Activated T-helper 9 cell treated with anti-CD3 and anti-CD28 coated beads, Interleukin-2, amount 50 U/mL, for 16 hours (primary cell): ENCODE results near the gene QRFP.

Experiments
- DNase-seq: peaks from one replicate; pipeline ENCODE4 v3.0.0-alpha.2; 2020; ENCODE audit warnings: low read depth

QRFP gene

DNA sequence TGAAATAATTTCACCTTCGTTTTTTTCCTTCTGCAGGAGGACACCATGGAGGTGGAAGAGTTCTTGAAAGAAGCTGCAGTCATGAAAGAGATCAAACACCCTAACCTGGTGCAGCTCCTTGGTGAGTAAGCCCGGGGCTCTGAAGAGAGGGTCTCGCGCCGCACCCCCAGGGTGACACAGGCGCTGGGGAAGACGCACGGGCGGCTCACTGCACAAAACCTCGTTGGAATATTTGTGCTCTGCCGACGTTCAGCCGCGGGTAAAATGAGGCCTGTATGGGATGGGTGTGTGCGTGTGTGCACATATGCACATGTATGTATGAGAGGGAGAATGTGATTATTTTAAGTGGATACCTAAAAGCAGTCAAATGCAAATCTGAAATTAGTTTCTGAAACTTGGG, 24.5 kb downstream of the QRFP start:
- no peak for DNase-seq

DNA sequence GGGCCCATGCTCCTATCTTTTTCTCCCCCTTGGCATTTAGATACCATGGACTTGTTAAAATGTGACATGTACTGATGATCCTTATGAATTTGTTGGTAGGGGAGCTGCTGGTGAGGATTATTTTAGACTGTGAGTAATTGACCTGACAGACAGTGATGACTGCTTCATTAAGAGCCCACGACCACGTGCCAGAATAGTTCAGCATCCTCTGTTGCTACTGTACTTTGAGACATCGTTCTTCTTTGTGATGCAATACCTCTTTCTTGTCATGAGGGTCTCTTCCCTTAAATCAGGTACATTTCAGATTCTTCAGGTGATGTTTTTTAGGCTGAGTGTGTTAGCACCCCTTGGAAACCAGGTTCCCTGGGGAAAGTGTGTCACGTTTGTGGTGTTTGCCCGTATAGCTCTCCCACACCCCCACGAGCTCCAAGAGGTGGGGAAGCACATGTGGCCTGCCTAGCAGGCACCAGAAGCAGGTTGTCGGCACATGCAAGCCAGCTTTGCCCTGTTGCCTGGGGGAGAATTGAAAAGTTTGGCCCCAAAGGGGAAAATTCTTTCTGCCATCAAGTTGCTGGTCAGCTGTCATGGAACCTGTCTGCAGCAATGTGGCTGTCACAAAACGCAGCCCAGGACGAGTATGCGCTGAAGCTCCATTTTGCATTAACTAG, 25.1 kb downstream of the QRFP start:
- no peak for DNase-seq

DNA sequence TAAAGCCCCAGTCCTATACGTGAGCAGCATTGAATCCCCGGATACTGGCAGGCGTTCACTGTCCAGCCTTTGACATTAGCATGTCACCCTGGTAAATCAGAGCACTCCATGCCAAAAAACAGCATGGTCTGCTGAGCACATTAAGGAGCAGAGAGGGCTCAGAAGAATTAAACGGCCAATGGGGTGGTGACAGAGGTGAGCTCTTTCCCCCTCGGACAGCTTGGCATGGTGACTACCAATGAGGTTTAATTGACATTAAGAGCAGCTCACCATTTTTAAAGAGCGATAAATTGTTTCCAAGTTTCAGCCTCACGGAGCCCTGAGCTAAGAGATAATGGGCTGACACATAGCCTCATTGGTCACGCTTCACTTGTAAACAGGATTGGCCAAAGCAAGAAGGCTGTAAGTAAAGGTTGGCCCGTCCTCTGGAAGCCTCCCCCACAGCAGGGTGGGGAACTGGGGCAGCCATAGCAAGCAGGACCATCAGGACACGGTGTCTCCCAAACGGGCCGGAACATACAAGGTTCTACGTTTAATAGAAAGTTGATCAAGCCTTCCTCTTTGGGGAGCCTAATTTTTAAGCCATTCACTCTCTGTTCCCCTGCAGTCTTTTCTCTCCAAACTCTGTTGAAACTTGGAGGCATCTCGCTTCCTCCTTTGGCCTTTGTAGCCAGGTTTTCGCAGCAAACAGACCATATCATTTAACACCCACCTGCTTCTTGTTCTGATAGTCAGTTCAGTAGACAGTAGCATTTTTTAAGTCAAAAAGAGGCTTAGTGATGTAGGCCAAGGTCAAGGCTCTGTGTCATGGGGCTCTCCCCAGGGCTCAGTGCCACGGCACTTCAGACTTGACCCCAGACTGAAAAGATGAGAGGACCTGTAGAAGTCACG, 25.9 kb downstream of the QRFP start:
- DNase-seq: no peak

DNA sequence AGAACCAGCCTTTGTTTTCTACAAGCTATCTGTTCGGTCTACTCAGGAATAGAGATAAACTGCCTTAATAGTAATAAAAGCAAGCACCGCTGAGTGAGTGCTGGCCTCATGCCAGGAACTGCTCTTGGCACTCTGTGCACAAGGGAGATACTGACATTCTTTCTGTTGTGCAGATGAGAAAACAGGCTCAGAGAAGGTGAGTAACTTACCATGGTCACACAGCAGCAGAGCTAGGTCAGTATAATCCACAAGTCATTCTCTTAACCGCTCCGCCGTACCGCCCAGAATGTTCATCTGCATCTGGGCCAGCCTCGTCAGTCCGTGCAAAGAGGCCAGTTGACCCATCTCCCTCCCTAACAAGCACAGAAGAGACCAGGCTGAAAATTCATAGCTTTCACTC, 27.4 kb downstream of the QRFP start:
- no peak for DNase-seq

DNA sequence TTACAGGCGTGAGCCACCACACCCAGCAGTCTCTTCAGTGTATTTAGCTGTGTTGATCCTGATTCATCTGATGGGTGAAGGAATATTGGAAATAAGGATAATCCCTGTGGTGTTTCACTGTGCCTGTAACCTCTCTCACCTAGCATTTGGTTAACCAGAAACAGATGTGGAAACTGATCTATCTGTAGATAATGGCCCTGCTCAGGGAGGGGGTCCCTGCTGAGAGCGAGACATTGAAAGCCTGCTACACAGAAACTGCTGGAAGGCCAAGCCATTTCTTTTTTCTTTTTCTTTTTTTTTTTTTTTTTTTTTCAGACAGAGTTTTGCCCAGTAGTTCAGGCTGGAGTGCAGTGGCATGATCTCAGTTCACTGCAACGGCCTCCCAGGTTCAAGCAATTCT, 28.4 kb downstream of the QRFP start:
- no peak for DNase-seq

DNA sequence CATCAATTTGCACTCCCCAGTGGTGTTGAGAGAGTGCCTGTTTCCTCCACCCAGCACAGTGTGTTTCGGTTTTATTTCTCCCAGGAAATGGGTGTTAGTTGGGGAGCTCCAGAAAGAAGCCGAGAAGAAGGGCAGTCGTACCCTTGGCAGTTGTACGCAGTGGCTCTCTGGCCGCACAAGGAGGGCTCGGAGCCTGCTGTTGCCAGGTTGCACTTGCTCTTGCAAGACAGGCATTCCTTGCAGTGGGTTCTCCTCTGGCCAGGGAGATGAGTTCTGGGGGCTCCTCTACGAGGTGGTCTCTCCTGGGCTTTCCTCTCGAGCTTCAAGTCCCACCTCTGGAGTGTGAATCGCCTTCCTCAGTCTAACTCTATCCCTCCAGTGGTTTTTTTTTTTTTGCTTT, 29.1 kb downstream of the QRFP start:
- no peak for DNase-seq

DNA sequence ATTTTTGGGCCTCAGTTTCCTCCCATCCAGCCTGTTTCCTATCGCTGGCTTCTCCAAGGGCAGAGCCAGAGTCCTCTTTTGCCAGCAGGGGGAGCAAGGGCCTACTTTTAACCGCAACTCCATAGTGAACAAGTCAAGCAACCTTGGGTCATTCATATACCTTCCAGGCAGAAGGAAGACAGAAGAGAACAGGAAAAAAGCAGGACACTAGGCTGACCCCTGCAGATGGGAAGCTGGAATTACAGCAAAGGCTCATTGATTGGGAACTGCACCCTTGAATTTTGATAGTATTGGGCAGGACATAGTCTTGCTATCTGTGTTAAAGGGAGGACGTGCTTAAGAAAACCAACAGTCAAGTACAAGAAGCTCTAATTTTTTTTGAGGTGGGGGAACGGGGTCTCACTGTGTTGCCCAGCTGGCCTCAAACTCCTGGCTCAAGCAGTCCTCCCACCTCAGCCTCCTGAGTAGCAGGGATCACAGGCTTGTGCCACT, 30.1 kb downstream of the QRFP start:
- peak; percentile 7 for DNase-seq

DNA sequence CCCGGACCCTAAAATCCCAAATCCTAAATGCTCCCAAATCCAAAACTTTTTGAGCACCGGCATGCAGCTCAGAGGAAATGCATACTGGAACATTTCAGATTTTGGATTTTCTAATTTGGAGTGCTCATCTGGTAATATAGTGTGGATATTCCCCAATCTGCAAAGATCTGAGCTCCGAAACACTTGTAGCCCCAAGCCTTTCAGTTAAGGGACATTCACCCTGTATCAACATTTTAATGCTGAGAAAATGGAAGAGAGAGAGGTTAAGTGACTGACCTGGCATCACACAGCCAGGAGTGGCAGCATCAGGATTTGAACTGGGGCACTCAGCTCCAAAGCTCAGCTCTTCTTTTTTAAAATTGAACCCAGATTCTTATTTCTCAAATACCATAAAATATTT, 30.7 kb downstream of the QRFP start:
- DNase-seq: no peak

DNA sequence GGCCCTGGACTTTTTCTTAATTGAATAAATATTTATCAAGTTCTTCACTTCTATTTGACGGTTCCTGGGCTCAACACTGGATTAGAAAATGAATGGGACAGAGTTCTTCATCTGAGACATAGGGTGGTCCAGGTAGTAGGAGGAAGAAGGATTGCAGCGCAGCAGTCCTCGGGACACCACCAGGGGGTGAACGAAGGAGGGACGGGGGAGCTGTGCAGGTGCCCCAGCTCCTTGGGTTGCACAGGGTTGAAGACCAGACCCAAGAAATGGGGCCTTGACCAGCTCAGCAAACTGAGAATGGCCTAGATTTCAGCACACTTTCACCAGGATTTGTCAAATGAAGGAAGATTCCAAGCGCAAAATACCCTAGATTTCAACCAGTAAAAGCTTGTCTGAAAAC, 32.1 kb downstream of the QRFP start:
- no peak for DNase-seq

DNA sequence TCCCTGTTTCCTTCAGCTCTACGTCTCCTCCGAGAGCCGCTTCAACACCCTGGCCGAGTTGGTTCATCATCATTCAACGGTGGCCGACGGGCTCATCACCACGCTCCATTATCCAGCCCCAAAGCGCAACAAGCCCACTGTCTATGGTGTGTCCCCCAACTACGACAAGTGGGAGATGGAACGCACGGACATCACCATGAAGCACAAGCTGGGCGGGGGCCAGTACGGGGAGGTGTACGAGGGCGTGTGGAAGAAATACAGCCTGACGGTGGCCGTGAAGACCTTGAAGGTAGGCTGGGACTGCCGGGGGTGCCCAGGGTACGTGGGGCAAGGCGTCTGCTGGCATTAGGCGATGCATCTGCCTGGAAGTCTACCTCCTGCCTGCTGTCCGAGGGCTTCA, 33.9 kb downstream of the QRFP start:
- no peak for DNase-seq

DNA sequence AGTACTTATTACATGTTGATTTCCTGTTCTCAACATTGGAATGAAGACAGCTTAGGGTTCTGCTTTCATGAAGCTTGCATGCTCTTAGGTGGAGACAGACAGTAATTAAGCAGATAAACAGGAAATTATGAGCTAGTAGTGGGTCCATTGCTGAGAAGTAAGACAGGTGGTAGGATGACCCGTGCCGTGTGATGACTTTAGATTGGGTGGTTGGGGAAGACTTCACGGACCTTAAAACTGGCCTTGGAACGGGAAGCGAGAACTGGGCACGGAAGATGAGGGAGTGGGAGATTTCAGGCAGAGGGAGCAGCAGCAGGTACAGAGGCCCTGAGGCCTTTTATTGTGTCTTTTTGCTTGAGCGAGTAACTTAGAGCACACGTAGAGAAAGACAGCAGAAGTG, 34.4 kb downstream of the QRFP start:
- no peak for DNase-seq

DNA sequence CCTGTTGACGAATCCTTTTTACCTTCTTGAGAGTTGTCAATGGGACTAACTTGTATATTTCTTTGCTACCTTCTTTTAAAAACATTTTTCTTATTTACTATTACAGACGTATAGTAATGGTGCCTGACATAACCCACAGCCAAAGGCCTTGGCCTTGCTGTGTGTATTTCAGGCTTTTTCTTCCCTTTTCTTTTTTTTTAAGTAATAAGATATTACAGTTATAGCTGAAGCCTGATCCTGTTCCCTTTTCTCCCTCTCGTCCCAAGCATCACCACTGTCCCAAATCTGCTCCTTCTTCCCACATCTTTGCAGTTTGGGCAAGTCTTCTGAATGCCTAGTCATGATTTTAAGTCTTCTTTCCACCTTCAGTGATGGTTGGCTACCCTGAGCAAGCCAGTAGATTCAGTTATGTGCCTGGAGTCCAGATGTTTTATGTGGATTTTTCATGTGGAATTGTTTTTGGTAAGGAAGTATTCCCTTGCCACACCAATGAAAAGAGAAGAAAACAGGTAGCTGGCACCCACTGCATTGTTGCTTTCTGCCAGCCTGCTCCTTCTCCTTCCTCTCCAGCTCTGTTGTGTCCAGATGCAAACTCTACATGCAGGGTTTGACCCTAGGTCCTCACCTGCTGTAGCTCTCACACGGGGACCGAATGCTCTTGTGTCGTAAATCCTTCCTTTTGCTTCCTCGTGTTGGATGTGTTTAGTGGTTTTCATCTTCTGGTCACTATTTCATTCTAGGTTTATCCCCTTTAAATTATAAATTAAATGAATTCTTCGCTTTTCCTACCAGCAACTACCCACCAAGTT, 35.0 kb downstream of the QRFP start:
- DNase-seq: no peak

DNA sequence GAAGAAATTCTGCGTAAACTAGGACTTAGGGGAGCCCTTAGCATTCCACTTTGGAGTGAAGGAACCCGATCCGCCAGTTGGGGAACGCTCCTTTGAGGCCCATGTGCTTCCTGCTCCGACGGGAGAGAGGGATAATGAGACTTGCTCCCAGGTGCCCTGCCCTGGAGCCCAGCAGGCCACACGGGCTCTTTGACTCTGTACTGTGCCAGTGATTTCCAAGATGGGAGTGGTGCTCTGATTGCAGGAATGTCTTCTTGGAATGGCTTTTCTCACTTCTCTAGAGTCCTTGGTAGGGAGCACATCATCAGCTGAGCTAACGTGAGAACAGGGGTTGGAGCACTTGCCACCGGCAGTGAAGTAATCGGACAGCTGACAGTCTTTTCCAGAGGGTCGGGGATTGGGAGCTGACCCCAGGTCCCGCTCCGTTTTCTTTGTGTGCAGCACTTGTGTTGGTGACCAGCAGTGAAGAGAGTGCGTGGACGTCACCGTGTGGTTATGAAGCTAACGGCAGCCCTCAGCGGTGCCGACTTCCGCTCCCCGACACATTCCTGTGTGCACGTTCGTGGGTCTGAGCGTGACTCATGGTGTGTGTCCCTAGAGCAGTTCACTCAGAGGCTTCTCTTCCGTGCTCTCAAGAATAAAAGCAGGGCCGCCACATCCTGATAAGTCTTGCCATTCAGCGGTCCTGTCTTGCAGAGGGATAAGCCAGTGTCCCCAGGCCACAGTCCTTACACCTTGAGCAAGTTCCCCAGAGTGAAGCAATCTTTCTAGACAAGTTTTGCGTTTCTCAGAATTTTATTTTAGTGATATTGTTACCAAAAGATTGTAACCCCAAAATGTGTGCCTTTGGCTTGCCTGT, 35.9 kb downstream of the QRFP start:
- DNase-seq: no peak

DNA sequence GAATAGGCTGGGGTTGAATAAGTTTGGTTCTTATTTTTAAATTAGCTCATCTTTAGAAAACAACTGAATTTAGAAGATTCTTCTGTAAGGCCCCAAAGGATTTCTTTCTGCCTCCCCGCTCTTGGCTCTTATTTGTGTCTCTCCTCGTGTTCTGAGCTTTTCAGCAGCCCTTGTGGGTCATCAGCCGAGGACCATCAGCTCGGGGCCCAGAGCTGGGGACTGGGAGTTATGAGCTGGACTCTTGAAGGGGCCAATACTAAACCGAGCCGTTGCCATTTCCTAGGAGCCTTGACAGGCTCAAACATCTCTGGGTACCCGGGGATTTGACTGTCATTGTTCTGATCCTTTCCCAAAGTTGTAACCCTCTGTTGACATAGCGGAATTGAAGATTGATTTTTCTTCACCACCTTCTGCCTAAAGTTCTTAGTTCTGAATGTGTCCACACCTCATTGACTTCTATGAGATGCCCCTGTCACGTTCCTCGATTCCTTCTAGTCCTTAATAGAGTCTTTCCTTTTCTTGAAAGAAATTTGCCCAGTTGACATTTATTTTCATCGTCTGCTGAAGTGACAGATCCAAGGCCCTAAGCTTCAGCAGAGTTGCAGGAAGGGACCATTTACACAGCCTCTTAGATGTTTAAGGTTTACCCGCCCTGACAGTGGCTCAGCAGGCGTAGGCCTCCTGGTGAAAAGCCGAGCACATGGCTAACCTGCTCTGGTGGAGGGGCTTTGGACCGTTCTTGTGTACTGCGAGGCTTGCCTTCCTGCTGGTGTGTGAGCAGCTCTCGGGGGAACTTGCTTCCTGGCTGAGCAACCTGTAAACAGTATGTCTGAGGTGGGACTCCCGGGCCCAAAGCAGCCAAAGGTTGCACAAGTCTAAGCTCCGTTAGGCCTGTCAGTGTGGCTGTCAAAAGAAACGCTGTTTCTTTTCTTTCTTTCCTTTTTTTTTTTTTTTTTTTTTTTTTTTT, 37.6 kb downstream of the QRFP start:
- DNase-seq: no peak

DNA sequence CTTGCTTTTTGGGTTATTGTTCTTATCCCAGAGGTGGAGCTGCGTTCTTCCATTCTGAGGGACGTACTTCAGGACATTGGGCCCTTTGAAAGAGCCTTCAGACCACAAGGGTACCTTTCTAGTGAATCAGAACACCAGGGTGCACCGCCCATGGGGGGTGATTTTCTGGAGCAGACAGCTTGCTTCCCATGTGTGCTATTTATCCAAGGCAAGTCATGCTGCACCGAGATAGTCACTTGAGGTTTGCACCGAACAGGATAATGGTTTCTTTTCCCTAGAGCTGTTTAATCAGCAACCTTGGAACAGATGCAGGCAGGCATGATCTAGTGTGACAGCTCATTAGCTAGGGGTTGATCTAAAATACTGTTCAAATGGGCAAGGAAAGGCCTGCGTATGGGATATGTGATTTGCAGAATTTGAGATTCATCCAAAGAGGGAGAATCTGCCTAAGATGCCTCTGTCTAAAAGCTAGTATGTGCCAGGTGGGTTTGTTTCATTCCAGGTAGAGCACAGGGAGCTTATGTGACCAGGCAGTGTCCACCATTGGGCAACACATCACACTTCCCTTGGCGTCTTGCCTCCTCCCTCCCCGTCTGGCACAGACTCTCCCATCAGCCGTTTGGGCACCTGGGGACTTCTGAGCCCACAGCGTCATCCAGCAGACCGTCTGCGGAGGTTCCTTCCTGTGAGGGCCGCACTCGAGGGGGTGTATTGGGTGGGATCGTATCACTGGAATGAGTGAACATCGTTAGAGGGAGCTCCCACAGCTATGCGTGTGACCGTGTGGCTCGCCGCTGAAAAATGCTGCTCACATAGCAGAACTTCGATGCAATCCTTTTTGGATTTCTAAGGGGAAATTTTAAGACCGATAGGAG, 38.5 kb downstream of the QRFP start:
- no peak for DNase-seq

DNA sequence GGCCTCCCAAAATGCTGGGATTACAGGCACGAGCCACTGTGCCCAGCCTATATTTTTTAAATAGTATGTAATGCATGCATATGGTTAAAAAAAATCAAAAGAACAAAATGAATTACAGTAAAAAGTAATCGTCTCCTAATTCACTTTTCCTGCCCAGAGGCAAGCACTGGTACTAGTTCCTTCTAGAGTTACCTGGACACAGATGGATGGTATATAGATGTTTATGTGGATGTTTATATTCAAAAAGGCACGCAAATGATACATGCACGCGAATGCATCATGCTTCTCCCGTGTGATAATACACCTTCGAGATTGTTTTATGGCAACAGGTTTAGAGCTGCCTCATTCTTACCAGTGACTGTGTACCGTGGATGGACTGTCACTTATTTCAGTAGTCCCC, 40.1 kb downstream of the QRFP start:
- no peak for DNase-seq

DNA sequence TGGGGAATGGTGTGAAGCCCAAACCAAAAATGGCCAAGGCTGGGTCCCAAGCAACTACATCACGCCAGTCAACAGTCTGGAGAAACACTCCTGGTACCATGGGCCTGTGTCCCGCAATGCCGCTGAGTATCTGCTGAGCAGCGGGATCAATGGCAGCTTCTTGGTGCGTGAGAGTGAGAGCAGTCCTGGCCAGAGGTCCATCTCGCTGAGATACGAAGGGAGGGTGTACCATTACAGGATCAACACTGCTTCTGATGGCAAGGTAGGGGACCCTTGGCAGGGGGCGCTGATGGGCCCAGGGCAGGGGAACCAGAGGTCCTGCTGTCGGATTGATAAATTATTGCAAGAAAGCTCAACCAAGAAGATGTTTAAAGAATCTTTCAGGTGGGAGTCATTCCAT, 41.8 kb downstream of the QRFP start:
- DNase-seq: no peak

DNA sequence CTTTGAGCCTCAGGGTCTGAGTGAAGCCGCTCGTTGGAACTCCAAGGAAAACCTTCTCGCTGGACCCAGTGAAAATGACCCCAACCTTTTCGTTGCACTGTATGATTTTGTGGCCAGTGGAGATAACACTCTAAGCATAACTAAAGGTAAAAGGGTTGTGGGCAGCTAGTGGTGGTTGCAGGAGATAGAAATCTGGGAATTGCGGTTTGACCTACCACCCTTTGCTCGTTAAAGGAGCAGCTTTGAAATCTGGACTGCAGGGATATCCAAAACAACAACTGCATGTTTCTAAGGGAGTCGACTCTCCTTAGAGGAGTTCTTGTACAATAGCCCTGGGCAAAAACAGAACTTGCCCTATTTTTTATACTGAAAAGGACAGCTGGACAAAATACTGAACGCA, 42.5 kb downstream of the QRFP start:
- no peak for DNase-seq

DNA sequence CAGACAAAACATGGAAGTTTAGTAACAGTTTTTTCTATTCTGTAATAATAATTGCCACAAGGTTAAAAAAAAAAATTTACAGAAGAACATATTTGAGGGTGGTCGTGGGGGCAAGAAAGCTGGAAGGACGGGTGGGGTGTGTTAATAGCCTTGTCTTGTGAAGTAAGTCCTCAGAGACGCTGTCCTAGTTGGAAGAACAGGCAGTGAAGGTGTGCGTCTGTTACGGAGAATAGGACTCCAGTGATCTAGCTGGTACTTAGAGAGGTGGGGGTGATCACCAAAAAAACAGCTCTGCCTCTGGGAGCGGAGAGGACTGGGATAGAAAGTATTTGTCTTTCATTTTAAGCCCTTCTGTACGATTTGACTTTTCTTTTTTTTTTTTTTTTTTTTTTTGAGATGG, 43.8 kb downstream of the QRFP start:
- DNase-seq: no peak

DNA sequence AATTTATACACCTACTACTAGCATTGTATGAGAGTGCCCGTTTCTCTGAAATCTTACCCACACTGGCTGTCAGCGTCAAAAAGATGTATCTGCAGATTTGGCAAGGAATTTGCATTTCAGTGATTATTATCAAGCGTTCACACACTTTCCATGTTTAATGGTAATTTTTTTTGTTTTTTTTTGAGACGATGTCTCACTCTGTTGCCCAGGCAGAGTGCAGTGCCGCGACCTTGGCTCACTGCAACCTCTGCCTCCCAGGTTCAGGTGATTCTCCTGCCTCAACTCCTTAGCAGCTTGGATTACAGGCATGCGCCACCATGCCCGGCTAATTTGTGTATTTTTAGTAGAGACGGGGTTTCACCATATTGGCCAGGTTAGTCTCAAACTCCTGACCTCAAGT, 47.3 kb downstream of the QRFP start:
- no peak for DNase-seq
